ENCODE measurements around the gene TBL1X. TPM values are rescaled to one million over a fixed set of nuclear protein-coding genes. Genes with fewer than 3 reads are reported as not detected.

The TBL1X gene
- total and polyA plus RNA-seq, 2 of the 13 experiments (the other 11 are each of a cell fraction or from before 2014, with no cell fraction given) = 17.6 to 19.9 TPM

DNA sequence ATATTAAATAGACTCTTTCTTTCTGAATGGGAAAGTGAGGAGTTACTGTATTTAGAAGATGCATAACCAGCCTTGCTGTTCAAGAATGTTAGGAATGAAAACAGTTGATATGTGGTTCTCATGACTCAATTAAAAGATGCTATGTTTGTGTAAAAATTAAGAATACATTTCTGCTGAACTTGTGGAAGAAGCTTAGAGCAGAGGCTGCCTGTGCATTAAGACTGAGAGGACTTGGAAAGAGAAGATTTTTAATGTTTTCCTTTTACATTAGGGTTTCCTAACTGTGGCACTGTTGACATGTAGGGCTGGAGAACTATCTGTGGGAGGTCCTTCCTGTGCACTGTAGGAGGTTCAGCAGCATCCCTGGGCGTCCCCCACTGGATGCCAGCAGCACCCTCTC lies 163.1 kb downstream of the TBL1X start:
- Histone ChIP-seq H3K4me2 (ENCODE audit: low read depth, low read length) (no peak overlapping the region), H3K4me3 (replicated peaks in 1 of 3; ENCODE audit: insufficient read depth in 1 of 3, low read depth in 2 of 3, low read length in 3 of 3) (no peak overlapping the region), H4K20me1 (ENCODE audit: insufficient read depth, low read length) (0 out of 2 replicates have a peak, but pooled peaks cover 12% of the 10 kb centered on the region), H3K36me3 (replicated peaks in 1 of 2; ENCODE audit: control insufficient read depth in 1 of 2, insufficient read depth in 2 of 2, low read length in 2 of 2) (no peaks in the 10 kb centered on the region), H3K27ac (ENCODE audit: extremely low read length, insufficient read depth, low read length) (no peak overlapping the region), H3K9me3 (ENCODE audit: low read length) (no peaks in the 10 kb centered on the region), H3K79me2 (ENCODE audit: insufficient read depth, low read length) (peaks cover 9% of the 10 kb centered on the region), H3K27me3 (ENCODE audit: control insufficient read depth in 1 of 2, insufficient read depth in 2 of 2, low read length in 2 of 2) (no peaks in the 10 kb centered on the region), H2AFZ (ENCODE audit: low read length) (no peak overlapping the region), H3K4me1 (ENCODE audit: insufficient read depth, low read length) (peaks cover 10% of the 10 kb centered on the region), H3K9ac (ENCODE audit: insufficient read depth, low read depth, low read length) (no peak overlapping the region)
- no TSS peak for BruUV-seq (replicated peaks)
- CTCF ChIA-PET (ENCODE audit: low intra/inter-chr PET ratio, low total read pairs) = no interaction called here
- POLR2A ChIA-PET = no interaction called here
- ATAC-seq (no peak), DNase-seq (ENCODE audit: low spot score) (no peak), FAIRE-seq (no peak)
- WGBS (ENCODE audit: low lambda C conversion rate) = no CpG with 5 or more reads among the region's 1 CpG
- intact Hi-C loops (cut with micrococcal nuclease; ENCODE audit: unreplicated experiment) = no loop called here
- in situ Hi-C loops (cut with HindIII; ENCODE audit: extremely low pct_ligation_motif_present, low pct_unique_long_range_greater_than_20kb) = no loop called here
- TF ChIP-seq, protein P1, sequence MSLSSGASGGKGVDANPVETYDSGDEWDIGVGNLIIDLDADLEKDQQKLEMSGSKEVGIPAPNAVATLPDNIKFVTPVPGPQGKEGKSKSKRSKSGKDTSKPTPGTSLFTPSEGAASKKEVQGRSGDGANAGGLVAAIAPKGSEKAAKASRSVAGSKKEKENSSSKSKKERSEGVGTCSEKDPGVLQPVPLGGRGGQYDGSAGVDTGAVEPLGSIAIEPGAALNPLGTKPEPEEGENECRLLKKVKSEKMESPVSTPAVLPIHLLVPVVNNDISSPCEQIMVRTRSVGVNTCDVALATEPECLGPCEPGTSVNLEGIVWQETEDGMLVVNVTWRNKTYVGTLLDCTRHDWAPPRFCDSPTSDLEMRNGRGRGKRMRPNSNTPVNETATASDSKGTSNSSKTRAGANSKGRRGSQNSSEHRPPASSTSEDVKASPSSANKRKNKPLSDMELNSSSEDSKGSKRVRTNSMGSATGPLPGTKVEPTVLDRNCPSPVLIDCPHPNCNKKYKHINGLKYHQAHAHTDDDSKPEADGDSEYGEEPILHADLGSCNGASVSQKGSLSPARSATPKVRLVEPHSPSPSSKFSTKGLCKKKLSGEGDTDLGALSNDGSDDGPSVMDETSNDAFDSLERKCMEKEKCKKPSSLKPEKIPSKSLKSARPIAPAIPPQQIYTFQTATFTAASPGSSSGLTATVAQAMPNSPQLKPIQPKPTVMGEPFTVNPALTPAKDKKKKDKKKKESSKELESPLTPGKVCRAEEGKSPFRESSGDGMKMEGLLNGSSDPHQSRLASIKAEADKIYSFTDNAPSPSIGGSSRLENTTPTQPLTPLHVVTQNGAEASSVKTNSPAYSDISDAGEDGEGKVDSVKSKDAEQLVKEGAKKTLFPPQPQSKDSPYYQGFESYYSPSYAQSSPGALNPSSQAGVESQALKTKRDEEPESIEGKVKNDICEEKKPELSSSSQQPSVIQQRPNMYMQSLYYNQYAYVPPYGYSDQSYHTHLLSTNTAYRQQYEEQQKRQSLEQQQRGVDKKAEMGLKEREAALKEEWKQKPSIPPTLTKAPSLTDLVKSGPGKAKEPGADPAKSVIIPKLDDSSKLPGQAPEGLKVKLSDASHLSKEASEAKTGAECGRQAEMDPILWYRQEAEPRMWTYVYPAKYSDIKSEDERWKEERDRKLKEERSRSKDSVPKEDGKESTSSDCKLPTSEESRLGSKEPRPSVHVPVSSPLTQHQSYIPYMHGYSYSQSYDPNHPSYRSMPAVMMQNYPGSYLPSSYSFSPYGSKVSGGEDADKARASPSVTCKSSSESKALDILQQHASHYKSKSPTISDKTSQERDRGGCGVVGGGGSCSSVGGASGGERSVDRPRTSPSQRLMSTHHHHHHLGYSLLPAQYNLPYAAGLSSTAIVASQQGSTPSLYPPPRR (CRISPR knock-in tag; IDR thresholded peaks at IDR 0.05; ENCODE audit: borderline replicate concordance) = no peak
- TF ChIP-seq YEATS2 (CRISPR knock-in tag; IDR thresholded peaks at IDR 0.05; ENCODE audit: borderline replicate concordance) (no peak), KLF13 (CRISPR knock-in tag; IDR thresholded peaks at IDR 0.05) (no peak), ZNF343 (CRISPR knock-in tag; IDR thresholded peaks at IDR 0.05) (no peak), GATAD2A (CRISPR knock-in tag; IDR thresholded peaks at IDR 0.05) (no peak), ATF5 (CRISPR knock-in tag; IDR thresholded peaks at IDR 0.05; ENCODE audit: low read depth) (no peak), NFE2 (CRISPR knock-in tag; IDR thresholded peaks at IDR 0.05) (no peak), ZNF644 (CRISPR knock-in tag; IDR thresholded peaks at IDR 0.05; ENCODE audit: low read depth) (no peak), ZNF10 (CRISPR knock-in tag; IDR thresholded peaks at IDR 0.05; ENCODE audit: borderline replicate concordance, low read depth) (no peak), UBTF (CRISPR knock-in tag; IDR thresholded peaks at IDR 0.05) (no peak)
- TF ChIP-seq, protein P2, sequence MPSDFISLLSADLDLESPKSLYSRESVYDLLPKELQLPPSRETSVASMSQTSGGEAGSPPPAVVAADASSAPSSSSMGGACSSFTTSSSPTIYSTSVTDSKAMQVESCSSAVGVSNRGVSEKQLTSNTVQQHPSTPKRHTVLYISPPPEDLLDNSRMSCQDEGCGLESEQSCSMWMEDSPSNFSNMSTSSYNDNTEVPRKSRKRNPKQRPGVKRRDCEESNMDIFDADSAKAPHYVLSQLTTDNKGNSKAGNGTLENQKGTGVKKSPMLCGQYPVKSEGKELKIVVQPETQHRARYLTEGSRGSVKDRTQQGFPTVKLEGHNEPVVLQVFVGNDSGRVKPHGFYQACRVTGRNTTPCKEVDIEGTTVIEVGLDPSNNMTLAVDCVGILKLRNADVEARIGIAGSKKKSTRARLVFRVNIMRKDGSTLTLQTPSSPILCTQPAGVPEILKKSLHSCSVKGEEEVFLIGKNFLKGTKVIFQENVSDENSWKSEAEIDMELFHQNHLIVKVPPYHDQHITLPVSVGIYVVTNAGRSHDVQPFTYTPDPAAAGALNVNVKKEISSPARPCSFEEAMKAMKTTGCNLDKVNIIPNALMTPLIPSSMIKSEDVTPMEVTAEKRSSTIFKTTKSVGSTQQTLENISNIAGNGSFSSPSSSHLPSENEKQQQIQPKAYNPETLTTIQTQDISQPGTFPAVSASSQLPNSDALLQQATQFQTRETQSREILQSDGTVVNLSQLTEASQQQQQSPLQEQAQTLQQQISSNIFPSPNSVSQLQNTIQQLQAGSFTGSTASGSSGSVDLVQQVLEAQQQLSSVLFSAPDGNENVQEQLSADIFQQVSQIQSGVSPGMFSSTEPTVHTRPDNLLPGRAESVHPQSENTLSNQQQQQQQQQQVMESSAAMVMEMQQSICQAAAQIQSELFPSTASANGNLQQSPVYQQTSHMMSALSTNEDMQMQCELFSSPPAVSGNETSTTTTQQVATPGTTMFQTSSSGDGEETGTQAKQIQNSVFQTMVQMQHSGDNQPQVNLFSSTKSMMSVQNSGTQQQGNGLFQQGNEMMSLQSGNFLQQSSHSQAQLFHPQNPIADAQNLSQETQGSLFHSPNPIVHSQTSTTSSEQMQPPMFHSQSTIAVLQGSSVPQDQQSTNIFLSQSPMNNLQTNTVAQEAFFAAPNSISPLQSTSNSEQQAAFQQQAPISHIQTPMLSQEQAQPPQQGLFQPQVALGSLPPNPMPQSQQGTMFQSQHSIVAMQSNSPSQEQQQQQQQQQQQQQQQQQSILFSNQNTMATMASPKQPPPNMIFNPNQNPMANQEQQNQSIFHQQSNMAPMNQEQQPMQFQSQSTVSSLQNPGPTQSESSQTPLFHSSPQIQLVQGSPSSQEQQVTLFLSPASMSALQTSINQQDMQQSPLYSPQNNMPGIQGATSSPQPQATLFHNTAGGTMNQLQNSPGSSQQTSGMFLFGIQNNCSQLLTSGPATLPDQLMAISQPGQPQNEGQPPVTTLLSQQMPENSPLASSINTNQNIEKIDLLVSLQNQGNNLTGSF (CRISPR knock-in tag; IDR thresholded peaks at IDR 0.05) = no peak
- TF ChIP-seq, protein P3, sequence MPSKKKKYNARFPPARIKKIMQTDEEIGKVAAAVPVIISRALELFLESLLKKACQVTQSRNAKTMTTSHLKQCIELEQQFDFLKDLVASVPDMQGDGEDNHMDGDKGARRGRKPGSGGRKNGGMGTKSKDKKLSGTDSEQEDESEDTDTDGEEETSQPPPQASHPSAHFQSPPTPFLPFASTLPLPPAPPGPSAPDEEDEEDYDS (CRISPR knock-in tag; IDR thresholded peaks at IDR 0.05) = no peak
